ENCODE results near the gene SPZ1.
A peak's percentile ranks its signal among the peaks of the same experiment; 100 is the strongest.
"Not testable (repeated sequence)": the region's sequence is repeated elsewhere in the genome, so short reads cannot be mapped to it uniquely, and the experiment has no call there.

The SPZ1 gene

DNA sequence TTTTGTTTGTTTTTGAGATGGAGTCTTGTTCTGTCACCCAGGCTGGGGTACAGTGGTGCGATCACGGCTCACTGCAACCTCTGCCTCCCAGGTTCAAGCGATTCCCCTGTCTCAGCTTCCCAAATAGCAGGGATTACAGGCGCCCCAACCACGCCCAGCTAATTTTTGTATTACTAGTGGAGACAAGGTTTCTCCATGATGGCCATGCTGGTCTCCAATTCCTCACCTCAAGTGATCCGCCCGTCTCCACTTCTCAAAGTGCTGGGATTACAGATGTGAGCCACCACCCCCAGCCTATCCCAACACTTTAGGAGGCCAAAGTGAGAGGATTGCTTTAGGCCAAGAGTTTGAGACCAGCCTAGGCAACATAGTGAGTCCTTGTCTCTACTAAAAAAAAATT lies 19.3 kb downstream of the SPZ1 start:
- TF ChIP-seq, protein P1, sequence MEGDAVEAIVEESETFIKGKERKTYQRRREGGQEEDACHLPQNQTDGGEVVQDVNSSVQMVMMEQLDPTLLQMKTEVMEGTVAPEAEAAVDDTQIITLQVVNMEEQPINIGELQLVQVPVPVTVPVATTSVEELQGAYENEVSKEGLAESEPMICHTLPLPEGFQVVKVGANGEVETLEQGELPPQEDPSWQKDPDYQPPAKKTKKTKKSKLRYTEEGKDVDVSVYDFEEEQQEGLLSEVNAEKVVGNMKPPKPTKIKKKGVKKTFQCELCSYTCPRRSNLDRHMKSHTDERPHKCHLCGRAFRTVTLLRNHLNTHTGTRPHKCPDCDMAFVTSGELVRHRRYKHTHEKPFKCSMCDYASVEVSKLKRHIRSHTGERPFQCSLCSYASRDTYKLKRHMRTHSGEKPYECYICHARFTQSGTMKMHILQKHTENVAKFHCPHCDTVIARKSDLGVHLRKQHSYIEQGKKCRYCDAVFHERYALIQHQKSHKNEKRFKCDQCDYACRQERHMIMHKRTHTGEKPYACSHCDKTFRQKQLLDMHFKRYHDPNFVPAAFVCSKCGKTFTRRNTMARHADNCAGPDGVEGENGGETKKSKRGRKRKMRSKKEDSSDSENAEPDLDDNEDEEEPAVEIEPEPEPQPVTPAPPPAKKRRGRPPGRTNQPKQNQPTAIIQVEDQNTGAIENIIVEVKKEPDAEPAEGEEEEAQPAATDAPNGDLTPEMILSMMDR (conservative IDR thresholded peaks at IDR 0.05) = no peak

DNA sequence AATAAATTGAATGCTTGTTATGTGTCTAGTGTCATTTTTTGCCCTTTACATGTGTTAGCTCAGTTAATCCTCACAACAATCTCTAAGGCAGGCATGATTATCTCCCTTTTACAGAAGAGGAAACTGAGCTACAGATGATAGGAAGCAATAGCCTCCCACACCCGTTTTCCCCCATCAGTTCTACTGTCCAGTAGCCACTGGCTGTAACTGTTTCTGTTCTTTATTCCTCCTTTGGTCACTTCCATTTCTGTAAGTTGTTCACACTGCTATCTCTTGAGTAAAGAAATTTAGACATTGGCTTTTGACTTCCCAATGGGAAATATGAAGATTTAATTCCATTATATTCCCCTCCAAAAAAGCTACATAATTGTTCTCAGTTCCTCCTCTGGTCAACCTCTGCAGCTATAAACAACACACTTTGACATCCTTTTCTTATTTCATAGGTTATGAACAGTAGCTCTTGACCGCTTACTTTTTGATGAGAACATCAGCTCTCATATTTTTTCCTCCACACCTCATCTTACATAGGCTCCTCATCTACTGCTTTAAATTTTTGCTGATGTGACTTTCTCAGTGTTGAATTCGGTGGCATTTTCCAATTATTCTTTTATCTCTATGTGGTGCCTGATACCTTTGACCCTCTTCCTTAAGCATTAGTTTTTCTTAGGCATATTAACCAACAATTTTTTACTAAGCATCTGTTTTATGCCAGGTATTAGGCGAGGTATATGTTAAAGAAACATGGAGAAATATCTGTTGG lies 21.4 kb downstream of the SPZ1 start:
- TF ChIP-seq, protein P1 (conservative IDR thresholded peaks at IDR 0.05) = no peak
- H3K27ac ChIP-seq = no peak overlapping the region

More for the DNA sequence above, 19.3 kb downstream of the SPZ1 start:
- H3K27ac ChIP-seq = no peak overlapping the region

DNA sequence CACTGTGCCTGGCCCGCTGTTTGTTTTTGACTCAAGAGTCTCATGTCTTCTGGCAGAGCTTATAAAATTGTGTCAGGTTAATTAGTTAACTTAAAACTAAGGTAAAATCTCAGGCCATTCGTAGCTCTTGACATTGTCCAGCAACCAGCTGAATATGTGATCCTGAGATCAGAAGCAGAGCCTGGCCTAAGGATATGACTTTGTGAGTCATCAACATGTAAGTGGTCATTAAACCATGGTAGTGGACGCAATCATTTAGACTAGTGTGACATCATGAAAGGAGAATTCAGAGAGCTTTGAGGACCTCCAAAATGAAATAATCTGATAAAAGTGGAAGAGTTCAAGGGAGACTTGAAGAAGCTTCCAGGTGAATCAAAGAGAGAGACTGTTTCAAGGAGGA lies 23.3 kb downstream of the SPZ1 start:
- TF ChIP-seq, protein P1 (conservative IDR thresholded peaks at IDR 0.05) = no peak
- H3K27ac ChIP-seq = no peak overlapping the region

DNA sequence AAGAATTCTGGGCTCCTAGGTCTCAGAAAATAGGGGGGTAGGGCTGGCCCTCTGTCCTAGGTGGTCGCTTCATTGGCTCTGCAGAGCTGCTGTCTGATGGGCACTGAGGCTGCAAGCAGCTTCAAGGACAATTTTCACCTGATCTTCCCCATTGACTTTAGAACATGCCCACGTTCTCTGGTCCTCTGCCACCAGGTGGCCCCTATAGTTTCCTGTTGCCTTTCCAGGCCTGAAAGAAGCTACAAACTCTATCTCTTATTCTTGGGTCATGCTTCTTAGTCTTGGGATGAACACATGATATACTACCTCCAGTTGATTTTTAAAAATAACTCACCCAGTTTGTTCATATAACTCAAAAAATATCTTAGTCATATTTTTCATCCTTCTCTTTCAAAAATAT lies 26.3 kb downstream of the SPZ1 start:
- no peak overlapping the region for H3K27ac ChIP-seq
- TF ChIP-seq, protein P1 (conservative IDR thresholded peaks at IDR 0.05) = peak; percentile 51

DNA sequence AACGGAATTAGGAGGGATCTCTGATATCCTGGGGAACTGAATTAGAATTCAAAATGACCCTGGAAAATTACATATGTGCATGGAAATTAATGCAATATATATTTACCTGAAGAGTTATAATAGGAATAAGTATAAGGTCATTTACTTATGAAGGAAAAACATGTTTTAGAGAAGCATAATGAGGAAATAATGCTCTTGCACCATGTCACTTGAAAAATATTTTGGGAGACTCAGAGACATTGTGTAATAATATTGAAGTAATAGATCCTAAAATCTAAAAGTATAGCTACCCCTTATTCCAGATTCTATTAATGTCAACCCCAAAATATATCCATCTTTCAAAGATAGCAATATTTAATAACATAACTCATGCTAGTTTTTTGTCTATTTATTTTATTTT lies 28.4 kb downstream of the SPZ1 start:
- no peak overlapping the region for H3K27ac ChIP-seq
- TF ChIP-seq, protein P1 (conservative IDR thresholded peaks at IDR 0.05) = no peak

DNA sequence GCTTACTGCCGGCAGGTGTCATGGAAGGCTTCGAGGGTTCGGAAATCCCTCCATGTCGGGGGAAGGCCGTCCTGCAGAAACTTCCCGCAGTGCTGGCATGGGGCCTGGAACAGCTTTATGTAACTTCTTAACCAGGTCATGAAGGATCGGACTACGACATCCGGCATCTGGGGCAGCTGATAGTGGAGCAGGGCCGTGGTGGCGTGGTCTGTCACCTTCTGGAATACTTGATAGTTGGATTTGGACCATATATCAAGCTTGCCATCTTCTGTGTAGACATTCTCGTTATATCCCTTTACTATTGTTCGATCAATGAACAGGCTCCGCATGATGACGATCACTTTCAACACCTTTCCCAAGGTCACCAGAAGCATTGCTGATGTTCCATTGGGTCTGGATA lies 31.2 kb downstream of the SPZ1 start:
- H3K27ac ChIP-seq = not testable (repeated sequence)

DNA sequence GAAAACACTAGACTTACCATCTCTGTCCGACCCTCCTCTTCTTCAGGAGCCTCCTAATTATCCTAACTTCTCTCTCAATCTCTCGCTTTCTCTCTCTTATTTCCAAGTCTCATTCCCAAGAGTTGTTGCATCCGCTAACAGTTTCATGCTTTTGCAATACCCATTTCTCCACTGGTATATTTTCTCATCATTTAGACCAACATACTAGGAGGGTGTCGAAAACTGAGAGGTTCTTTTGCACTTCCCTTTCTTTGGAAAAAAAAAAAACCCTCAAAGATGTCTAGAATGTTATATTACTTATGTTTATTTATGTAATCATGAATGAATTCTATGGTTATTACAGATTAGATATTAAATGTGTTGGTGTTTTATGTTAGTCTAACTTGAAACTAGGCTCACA lies 35.9 kb downstream of the SPZ1 start:
- TF ChIP-seq, protein P1 (conservative IDR thresholded peaks at IDR 0.05) = no peak

DNA sequence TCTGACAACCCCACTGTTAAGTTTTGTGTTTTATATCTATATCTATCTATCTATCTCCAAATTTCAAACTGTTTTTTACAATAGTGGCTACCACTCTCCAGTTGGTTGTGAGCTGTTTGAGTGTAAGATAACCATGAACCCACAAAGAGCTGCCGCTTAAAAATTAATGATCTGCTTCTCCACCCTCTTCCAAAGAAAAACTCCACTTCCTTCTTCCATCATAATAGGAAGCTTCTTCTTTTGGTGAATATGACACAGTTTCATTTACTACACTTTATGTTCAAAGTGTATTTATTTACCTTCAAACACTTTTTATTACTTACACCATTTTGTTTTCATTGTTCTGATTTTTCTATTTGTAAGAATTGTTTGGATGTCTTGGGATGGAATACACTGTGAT lies 37.9 kb downstream of the SPZ1 start:
- TF ChIP-seq, protein P1 (conservative IDR thresholded peaks at IDR 0.05) = no peak
- no peak overlapping the region for H3K27ac ChIP-seq

More for the DNA sequence above, 35.9 kb downstream of the SPZ1 start:
- H3K27ac ChIP-seq = no peak overlapping the region

Data from VCaP (cell line).